SK-N-SH (cell line): Measurements from ENCODE around the gene NTSR1.

ENCODE experiments used
- CTCF ChIP-seq: fragments of 200-600 bp; sonication (generic); IDR thresholded peaks from 2 replicates; pipeline ENCODE4 v1.6.1; 2017; ENCODE audit warnings: antibody characterized with exemption, mild to moderate bottlenecking, moderate library complexity
- EZH2phosphoT487 ChIP-seq: fragments of 200-600 bp; sonication (generic); IDR thresholded peaks from 2 replicates; pipeline ENCODE4 v1.6.1; 2017; ENCODE audit warnings: low read depth, mixed run types, mild to moderate bottlenecking, antibody characterized with exemption, moderate library complexity, borderline replicate concordance
- FOSL2 ChIP-seq: IDR thresholded peaks from 2 replicates; pipeline ENCODE4 v1.4.0; 2012; ENCODE audit warnings: low read depth, mild to moderate bottlenecking, moderate library complexity, borderline replicate concordance
- GABPA ChIP-seq: IDR thresholded peaks from 2 replicates; pipeline ENCODE4 v1.4.0; 2012; ENCODE audit warnings: low read depth, mild to moderate bottlenecking
- POLR2AphosphoS5 ChIP-seq: IDR thresholded peaks from 2 replicates; pipeline ENCODE4 v1.6.1; 2012; ENCODE audit warnings: low read depth, low read length
- REST ChIP-seq: IDR thresholded peaks from 2 replicates; pipeline ENCODE4 v1.6.1; 2012; ENCODE audit warnings: mild to moderate bottlenecking, low read depth, low read length, moderate library complexity
- SMC3 ChIP-seq: IDR thresholded peaks from 2 replicates; pipeline ENCODE4 v1.6.1; 2012; ENCODE audit warnings: low read depth, low read length, improper control_type of control experiment
- YY1 ChIP-seq: IDR thresholded peaks from 2 replicates; pipeline ENCODE4 v1.4.0; 2012; ENCODE audit warnings: low read depth, mild to moderate bottlenecking

GRCh38 chr20:62733891-62734290, 25.3 kb downstream of the NTSR1 start:
- TF ChIP-seq SMC3 (no peak), CTCF (no peak), FOSL2 (no peak), EZH2phosphoT487 (no peak), POLR2AphosphoS5 (no peak), YY1 (no peak), REST (no peak), GABPA (no peak)
